ENCODE measurements around the gene ADSS2.

- no peak for TF ChIP-seq POLR2A (IDR thresholded peaks at IDR 0.05; ENCODE audit: low read depth, low read length)
- no peak for TF ChIP-seq CTCF (IDR thresholded peaks at IDR 0.05; ENCODE audit: extremely low read depth in 1 of 2, insufficient read depth in 1 of 2, low read depth in 1 of 2, low read length in 2 of 2)
- no peak for TF ChIP-seq GATA2 (IDR thresholded peaks at IDR 0.05; ENCODE audit: insufficient read depth, insufficient read length, low read depth, low read length)
- TF ChIP-seq EZH2 (IDR thresholded peaks at IDR 0.05; ENCODE audit: borderline replicate concordance, low read depth, low read length, severe bottlenecking), result no peak
- TF ChIP-seq POLR2AphosphoS5 (IDR thresholded peaks at IDR 0.05; ENCODE audit: insufficient read depth, low read depth, low read length), result no peak
- TF ChIP-seq MYC (IDR thresholded peaks at IDR 0.05; ENCODE audit: low read depth, low read length), result no peak
- TF ChIP-seq MAX (IDR thresholded peaks at IDR 0.05; ENCODE audit: insufficient read depth, insufficient read length), result no peak
- TF ChIP-seq FOS (IDR thresholded peaks at IDR 0.05; ENCODE audit: borderline replicate concordance, insufficient read depth, low read length), result no peak
These were observed 32.7 kb downstream of the ADSS2 start for GRCh38 chr1:244419024-244419423.
